ENCODE data around the gene OTOGL.
A peak's percentile ranks its signal among the peaks of the same experiment; 100 is the strongest.
"Not testable (repeated sequence)": the region's sequence is repeated elsewhere in the genome, so short reads cannot be mapped to it uniquely, and the experiment has no call there.

The OTOGL gene

DNA sequence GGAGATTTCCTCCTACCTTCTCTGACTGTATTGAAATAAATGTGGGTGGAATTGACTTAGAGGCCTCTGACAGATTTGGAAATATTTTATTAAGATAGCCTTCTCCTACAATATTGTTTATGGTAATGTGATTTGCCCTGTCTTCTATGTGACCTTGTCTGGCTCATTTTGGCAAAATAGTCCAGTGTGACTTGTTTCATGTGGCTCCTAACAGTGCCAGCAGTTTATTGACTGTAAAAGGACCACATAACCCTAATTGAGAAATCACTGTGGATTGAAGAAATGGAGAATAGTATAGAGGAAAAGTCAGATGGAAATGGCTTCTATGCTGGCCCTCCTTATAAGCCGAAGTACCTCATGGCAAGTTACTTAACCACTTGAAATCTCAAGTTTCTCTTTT is 173.8 kb downstream of the OTOGL start:
- no peak for DNase-seq (ENCODE audit: low spot score)

DNA sequence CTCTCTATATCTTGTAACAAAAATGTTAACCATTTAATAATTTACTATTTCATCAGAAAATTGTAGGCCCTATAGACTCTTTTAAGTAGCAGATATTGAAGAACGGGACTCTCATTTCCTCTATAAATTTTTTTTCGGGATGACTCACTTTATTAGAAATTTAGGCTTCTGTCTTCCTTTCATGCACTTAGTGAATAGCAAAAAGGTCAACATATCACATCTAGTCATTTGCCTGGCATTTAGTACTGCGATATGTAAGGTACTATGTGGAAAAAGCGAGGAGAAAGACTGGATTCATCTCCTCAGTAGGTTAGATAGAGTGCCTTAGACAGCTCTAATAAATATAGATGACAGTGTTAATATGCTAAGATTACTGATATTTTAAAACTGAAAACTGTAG is 178.4 kb downstream of the OTOGL start:
- no peak for DNase-seq (ENCODE audit: low spot score)

DNA sequence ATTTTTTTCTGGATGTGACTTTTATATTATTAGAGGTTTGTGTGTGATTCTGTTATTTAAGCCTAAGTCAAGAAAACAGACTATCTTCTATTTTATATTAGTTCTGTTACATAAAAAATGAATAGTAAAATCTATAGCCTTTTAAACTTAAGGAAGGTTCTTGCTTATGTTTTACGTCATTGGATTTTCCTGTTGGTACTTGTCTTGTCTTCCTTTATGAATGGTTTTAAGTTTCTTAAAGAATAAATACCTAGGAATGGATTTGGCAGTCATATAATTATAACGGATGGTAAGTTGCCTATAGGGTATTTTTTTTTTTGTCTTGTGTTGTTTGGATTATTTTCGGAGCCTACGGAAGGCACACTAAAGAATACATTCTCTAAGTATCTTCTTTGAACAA is 182.9 kb downstream of the OTOGL start:
- DNase-seq (ENCODE audit: low spot score): no peak

DNA sequence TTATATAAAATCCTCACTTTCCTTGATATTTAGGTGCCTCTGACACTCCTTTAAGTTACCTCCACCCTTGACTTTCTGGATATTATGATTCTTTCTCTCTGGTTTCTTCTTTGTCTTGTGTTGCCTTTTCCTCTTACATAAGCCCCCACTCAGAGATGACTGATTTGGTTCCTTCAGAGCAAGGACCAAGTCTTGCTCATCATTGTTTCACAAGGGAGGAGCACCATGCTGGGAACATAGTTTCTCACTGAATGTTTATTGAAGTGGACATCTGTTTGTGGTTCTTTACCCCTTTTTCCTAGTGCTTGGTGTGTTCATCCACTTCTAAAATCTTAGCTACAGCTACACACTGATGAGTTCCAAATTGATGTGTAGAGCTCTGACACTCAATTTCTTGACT is 183.4 kb downstream of the OTOGL start:
- DNase-seq (ENCODE audit: low spot score): no peak

GRCh38 chr12:80291108-80291754 is 191.9 kb downstream of the OTOGL start:
- no peak for DNase-seq (ENCODE audit: low spot score)

DNA sequence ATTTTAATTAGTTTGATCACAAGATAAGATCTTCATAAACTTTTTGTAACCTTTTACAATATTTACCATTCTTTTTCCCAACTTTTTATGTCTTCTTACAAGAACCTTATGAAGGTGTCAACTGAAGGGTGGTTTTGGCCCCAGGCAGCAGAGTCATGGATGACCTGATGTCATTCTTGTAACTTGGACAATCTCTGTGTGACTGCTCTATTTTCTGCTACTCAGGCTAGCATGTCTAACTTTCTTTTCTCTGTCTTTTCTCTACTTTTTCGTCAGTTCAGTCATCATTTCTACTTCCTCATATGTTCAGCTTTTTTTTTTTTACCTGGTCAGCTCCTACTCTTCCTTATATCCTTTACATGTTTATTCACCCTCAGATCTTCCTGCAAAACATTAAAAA is 194.0 kb downstream of the OTOGL start:
- DNase-seq (ENCODE audit: low spot score): no peak

- DNase-seq (ENCODE audit: low spot score): no peak
Observed at GRCh38 chr12:80293759-80294158, 194.4 kb downstream of the OTOGL start.

DNA sequence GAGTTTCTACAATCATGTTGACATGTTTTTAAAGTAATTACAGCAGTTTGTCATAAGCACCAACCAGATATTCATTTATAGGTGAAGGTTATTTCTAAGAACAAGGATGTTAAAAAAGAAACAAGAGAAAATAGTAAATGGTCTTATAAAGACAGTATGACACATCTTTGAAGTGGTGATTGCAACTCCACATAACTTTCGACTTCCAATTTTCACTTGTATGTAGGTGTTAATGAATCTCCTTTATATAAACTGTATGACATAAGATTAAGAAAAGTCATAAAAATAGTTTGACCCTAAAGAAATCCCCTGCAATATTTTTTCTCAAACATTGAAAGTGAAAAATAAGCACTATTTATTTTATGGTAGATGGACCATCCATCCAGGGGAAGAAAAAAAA is 199.9 kb downstream of the OTOGL start:
- no peak for DNase-seq (ENCODE audit: low spot score)

GRCh38 chr12:80299976-80300375 is 200.6 kb downstream of the OTOGL start:
- DNase-seq (ENCODE audit: low spot score): no peak

- not testable (repeated sequence) for DNase-seq (ENCODE audit: low spot score)
Observed at GRCh38 chr12:80307436-80307835, 208.1 kb downstream of the OTOGL start.

DNA sequence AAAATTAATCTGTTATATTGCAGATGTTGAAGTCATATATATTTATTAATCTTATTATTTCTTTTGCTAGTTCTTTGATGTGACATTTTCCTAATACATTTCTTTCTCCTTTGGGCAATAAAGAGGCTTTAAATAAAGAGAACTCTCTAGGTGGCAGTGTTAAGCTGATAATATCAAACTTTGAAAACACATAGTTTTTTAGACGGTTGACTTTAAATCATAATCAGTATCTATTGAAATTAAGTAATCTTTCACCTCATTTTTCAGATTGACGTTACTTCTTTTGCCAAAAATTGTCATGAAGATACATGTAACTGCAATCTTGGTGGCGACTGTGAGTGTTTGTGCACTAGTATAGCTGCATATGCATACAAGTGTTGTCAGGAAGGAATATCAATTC is 213.9 kb downstream of the OTOGL start:
- DNase-seq (ENCODE audit: low spot score): no peak

- no peak for DNase-seq (ENCODE audit: low spot score)
Observed at GRCh38 chr12:80314741-80315140, 215.4 kb downstream of the OTOGL start.

GRCh38 chr12:80316222-80316621 is 216.9 kb downstream of the OTOGL start:
- peak; percentile 25 for DNase-seq (ENCODE audit: low spot score)

DNA sequence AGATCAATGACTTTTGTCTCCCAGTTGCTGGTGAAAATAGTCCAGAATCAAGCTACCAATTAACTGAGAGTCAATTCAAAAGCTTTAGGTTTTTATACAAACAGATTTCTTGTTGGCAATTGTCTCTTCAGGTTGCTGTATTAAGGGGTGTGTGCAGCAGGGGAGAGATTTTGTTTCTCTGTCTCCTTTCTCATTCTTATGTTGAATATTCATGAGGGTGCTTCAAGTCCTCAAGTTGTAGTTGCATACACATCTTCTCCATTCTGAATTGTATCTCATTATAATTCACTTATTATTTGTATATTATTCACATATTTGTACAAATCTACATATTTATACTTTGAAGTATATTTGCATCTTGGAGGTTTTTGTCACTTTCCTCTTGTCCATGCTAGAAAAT is 218.0 kb downstream of the OTOGL start:
- DNase-seq (ENCODE audit: low spot score): no peak

GRCh38 chr12:80317899-80318298 is 218.6 kb downstream of the OTOGL start:
- DNase-seq (ENCODE audit: low spot score): no peak

DNA sequence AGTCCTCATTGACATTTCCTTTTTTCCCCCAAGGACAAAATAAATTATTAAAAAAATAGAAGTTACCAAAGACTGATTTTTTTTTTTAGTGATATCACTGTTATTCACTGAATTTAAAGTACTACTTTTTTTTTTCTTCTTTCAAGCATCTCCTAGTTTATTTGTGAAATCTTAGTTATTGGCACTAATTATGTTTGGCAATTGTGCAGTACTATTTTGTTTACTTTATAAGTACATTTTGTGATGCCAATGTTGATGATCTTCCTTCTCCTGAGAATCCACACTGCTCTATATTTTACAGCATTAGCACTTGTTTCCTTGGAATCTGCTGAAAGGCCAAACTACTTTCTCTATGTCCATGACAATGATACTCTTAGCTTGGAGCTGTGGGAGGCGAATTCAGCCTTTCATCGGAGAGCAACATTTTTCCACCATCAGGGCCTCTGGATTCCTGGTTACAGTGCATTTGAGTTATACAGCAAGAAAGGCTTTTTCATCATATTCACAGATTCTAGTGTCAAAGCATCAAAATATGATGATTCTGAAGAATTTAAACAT is 220.9 kb downstream of the OTOGL start:
- DNase-seq (ENCODE audit: low spot score): no peak

- DNase-seq (ENCODE audit: low spot score): no peak
Observed at GRCh38 chr12:80321653-80322052, 222.3 kb downstream of the OTOGL start.

- DNase-seq (ENCODE audit: low spot score): no peak
Observed at GRCh38 chr12:80325167-80325959, 226.0 kb downstream of the OTOGL start.

DNA sequence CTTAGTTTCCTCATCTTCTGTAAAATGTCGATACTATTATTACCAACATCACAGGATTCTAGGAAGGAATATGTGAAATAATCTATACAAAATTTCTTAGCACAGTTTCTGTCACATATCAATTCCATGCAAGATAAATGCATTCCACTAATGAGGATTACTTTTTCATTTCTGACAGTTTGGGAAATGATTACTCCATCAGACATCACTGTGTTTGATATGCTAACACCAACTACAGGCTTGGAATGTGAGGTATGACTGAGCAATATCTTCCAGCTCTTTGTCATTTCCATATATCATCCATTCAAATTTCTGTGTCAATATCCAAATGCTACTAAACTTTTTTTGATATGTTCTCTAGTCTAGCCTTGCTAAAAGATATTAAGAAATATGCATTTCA is 233.5 kb downstream of the OTOGL start:
- DNase-seq (ENCODE audit: low spot score): no peak

DNA sequence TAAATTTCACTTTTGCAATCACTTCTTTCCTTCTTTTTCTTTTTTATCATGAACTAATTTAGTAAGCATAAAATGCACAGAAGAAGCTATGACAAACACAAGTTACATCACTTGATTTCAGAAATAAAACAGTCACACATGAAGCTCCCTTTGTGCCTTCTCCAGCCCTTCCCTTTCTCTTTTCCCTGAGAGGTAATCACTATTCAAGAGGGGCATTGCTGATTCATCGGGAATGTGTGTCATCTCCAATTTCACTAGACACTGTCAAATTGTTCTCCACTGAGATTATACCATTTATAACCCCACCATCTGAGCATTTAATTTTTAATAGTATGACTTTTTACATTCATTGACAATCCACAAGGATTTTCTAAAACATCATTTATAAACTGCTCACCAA is 253.1 kb downstream of the OTOGL start:
- DNase-seq (ENCODE audit: low spot score): no peak

GRCh38 chr12:80353254-80353653 is 253.9 kb downstream of the OTOGL start:
- no peak for DNase-seq (ENCODE audit: low spot score)

DNA sequence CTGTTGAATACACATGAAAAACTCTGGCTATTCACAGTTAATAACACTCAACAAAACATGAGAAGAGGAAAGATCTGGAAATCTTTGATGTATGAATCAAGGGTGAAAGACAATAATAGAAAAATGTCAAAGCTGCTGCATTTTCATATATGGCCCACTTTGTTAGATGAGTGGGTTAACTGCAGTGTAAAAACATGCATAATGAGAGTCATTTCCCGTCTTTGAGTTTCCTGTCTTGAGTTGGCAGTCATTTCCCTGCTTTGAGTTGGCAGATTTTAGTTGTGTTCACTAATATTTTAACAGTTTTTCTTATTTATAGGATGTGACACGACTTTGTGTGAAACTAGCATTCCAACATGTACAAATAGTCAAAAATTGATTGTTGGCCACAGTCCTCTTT is 256.8 kb downstream of the OTOGL start:
- DNase-seq (ENCODE audit: low spot score): no peak

DNA sequence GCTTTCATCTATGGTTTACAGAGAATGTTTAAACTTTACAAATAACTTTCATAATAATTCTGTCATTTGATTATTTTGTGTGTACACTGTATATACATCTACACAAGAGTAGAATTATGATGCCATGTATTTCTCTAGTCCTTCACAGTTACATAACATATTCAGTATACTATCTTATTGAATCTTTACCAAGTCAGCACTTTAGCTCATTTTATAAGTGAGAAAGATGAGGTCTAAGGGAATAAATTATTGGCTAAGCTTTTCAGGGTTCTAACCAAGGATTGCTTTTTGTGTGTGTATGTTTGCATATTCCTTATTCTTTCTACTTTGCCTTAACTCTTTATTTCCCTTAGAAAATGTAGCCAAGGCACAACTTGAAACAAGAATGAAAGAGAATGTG is 260.4 kb downstream of the OTOGL start:
- no peak for DNase-seq (ENCODE audit: low spot score)

GRCh38 chr12:80364056-80364455 is 264.7 kb downstream of the OTOGL start:
- DNase-seq (ENCODE audit: low spot score): no peak

Measured in Ammon's horn (tissue), 1 donor.